Measurements from ENCODE around the gene MOB3B.

The MOB3B gene

GRCh38 chr9:27391040-27391895 lies 138.3 kb downstream of the MOB3B start:
- DNase-seq (ENCODE audit: low spot score), result no peak

GRCh38 chr9:27388150-27388549 lies 141.5 kb downstream of the MOB3B start:
- no peak for DNase-seq (ENCODE audit: low spot score)

GRCh38 chr9:27387722-27388121 lies 141.9 kb downstream of the MOB3B start:
- no peak for DNase-seq (ENCODE audit: low spot score)

- no peak for DNase-seq (ENCODE audit: low spot score)
Observed at GRCh38 chr9:27386571-27387091, 143.0 kb downstream of the MOB3B start.

DNA sequence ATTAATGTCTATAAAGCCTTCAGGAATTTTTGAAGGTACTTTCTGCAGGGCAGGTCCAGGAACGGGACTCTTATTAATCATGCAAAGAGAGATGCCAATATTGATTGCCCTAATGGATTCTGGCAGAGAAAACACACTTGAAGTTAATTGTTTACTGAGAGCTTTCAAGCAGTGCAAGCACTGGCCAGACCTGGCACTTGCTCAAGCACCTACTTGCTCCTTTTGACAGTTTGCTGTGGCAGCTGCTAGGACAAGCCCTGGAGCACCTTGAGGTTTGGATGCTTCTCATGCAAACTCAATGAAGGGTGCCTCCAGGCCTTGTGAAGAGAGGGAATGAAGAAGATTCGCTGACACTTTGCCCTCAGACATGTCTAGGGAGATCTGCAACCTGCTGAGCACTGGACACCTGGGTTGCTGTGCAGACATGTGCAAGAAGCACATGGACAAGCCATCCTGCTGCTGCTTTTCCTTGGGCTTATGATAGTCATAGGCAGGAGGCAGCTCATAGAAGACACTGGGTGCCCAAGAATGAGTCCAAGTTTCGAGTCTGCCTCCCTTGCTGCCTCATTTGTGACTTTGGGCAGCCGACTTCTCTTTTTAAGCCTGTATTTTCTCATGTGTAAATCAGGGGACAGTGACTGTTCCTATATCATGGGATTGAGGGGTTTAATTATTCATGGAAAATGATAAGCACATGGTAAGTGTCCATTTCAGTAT lies 143.8 kb downstream of the MOB3B start:
- no peak for DNase-seq (ENCODE audit: low spot score)

DNA sequence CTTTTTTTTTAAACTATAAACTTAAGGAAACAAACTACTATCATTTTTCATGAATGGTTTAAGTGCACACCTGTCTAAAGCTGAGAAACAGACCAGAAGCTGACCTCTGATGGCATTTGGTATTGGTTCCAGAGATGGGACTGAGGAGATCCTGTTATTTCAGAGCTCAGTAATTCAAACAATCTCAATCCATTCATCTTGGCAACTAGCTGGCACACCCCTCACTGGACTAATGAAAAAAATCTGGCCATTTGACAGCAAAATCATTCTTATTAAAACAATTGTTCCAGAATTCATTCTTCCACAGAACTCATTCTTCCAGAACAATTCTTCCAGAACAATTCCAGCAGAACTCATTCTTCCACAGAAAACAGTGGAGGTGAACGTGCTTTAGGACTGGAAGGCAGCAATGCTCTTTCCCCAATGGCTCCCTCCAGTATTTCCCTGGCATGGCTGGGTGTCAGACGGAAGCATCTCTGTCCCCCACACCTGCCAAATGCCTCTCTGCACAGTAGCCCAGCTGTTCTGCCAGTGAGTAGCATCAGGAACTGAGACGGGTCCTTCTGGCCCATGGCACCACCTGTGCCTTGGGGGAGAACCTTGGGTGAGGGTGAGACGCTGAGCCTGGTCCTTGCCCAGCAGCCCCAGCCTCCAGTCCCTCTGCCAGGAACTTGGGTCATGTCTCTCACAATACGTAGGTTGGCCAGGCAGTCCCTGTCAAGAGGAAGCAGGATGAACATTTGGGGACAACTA lies 145.2 kb downstream of the MOB3B start:
- no peak for DNase-seq (ENCODE audit: low spot score)

GRCh38 chr9:27383524-27383923 lies 146.1 kb downstream of the MOB3B start:
- DNase-seq (ENCODE audit: low spot score), result no peak

DNA sequence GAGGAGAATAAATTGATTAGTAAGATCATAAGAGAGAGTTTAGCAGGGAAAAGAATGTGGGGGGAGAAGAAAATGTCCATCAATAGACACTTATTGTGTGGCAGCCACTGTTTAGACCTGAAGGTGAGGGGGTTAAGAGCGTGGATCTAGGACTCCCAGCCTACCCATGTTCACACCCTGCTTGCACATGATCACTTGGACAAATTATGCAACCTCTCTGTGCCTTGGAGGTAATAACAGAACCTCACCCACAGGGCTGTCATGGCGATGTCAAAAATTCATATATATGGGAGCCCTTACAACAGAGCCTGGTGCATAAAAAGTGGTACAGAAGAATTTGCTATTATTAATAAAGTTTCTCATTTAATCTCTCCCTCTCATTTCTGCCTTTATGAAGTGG lies 146.6 kb downstream of the MOB3B start:
- DNase-seq (ENCODE audit: low spot score), result no peak

DNA sequence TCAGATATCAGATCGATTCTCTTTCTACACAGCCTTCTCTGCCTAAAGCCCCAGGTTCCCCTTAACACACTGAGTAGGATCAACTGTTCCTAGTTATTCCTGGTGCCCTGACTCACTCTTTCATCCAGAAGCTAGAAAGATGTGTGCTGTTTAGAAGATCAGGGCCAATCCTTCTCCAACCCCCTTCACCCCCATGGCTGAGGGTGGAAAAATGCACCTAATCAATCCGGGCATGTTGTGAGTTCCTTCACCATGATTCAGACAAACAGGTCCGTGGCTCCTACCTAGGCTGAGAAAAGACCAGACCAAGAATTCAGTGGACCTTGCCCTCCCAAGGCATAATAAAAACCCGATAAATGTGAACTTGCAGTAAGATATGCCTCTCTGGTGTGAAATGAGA lies 147.3 kb downstream of the MOB3B start:
- no peak for DNase-seq (ENCODE audit: low spot score)

- no peak for DNase-seq (ENCODE audit: low spot score)
Observed at GRCh38 chr9:27379311-27380251, 150.0 kb downstream of the MOB3B start.

GRCh38 chr9:27377811-27378456 lies 151.7 kb downstream of the MOB3B start:
- DNase-seq (ENCODE audit: low spot score), result no peak

- no peak for DNase-seq (ENCODE audit: low spot score)
Observed at GRCh38 chr9:27377147-27377807, 152.3 kb downstream of the MOB3B start.

- DNase-seq (ENCODE audit: low spot score), result no peak
Observed at GRCh38 chr9:27373851-27374250, 155.8 kb downstream of the MOB3B start.

- DNase-seq (ENCODE audit: low spot score), result no peak
Observed at GRCh38 chr9:27372615-27373014, 157.0 kb downstream of the MOB3B start.

DNA sequence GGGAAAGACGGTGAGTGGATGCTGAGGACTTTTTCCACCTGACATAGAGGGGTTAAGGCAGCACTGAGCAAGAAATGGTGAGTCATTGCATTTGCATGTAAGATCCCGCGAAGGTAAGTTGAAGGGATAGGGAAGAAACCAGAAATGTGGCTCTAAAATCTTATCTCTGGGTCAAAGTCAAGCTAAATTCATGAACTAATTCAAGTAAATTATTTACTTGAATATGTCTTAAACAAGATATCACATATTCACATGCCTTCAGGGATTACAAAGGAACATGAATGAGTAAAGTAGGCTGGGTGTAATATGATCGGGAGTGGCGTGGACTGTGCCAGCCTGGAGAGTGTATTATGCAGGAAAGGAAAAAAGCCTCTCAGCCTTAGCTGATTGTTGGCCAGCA lies 158.2 kb downstream of the MOB3B start:
- DNase-seq (ENCODE audit: low spot score), result no peak

DNA sequence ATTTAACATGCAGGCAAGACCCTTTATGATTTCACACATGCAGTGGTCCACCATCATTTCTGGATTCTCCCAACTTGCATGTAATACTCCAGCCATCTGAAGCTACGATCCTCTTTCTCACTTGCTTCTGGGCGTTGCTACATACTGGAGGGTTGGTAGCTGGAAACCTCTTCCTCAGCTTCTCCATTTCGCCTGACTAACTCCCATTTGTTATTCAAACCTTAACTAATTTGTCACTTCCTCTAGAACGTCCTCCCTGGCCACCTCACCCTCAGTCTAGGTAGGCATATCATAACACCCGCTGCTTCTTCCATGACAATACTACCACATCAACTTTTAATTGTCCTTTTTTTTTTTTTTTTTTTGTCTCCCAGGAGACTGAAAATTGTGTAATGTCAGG lies 160.0 kb downstream of the MOB3B start:
- no peak for DNase-seq (ENCODE audit: low spot score)

GRCh38 chr9:27368316-27368985 lies 161.2 kb downstream of the MOB3B start:
- no peak for DNase-seq (ENCODE audit: low spot score)

DNA sequence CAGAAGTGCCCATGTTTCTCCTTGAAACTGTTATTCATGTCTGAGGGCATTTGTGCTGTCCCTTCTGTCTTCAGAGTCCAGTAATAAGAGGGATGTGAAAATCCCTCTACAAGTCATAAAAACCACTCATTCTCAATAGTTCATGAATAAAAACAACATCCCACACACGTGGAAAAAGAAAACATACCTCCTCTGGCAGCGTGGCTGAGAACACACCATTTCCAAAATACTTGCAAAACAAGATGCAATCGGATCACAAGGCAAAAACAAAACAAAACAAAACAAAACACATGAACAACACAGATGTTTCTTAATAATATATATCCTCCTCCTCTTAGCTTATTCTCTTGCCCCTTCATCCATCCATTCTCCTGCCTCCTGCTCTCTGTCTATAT lies 161.7 kb downstream of the MOB3B start:
- DNase-seq (ENCODE audit: low spot score), result no peak

DNA sequence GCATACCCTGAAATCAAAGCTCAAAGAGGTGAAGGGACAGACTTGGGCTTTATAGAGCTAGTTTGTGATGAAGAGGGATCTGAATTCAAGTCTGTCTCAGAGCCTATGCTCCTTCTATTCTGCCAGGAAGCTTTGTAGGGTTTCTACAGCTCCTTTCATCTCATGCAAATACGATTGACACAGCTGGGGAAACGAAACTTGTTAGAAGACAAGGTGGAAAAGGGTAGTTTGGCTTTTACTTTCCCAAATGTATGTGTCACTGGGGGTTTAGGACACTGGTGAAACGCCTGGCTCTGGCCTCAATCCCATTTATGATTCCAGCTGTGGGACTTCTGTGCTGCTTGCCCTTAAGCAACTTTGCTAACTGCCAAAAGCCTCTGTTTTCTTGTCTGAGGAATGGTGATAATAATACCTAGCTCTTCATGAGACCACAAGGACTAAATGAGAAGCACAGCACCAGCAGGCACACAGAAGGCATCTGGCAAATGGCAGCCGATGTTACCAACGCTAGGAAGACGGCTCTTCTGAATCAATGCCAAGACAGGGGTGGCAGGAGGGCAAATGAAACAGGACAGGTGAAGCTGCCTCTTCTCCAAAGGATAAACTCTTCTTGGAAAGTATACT lies 162.3 kb downstream of the MOB3B start:
- DNase-seq (ENCODE audit: low spot score), result no peak
